Measurements from ENCODE around the gene ARID5B.

- TF ChIP-seq GATA3 (IDR thresholded peaks at IDR 0.05; ENCODE audit: low read depth, low read length) (no peak), GATA2 (IDR thresholded peaks at IDR 0.05; ENCODE audit: low read depth, low read length) (no peak)
Measured at GRCh38 chr10:62131724-62132123, 230.2 kb downstream of the ARID5B start.
